SK-N-SH treated with all-trans-retinoic acid at 6 μM for 48 hours (cell line): ENCODE results near the gene SPATA12.
A peak's percentile ranks its signal among the peaks of the same experiment; 100 is the strongest.

Source experiments
- ATAC-seq: fragments of 200-7000 bp; cut with Tn5 transposase; 3 replicates; pipeline ENCODE4 v1.9.1; 2020; ENCODE audit warnings: mild to moderate bottlenecking, moderate library complexity
- ARNTL ChIP-seq: fragments of 450-650 bp; formaldehyde crosslinking; IDR thresholded peaks from 2 replicates; pipeline ENCODE4 v1.5.0; 2020; ENCODE audit warnings: low read depth, mild to moderate bottlenecking, moderate library complexity, borderline replicate concordance
- CSDC2 ChIP-seq: fragments of 250-450 bp; sonication (Bioruptor Pico); IDR thresholded peaks from 2 replicates; pipeline ENCODE4 v1.5.0; 2020; ENCODE audit warnings: mild to moderate bottlenecking, moderate library complexity
- ESRRG ChIP-seq: fragments of 250-450 bp; sonication (Bioruptor Pico); IDR thresholded peaks from 2 replicates; pipeline ENCODE4 v1.6.1; 2021; ENCODE audit warnings: mild to moderate bottlenecking
- GLIS3 ChIP-seq: fragments of 250-450 bp; sonication (Bioruptor Pico); IDR thresholded peaks from 2 replicates; pipeline ENCODE4 v1.5.0; 2020; ENCODE audit warnings: mild to moderate bottlenecking, moderate library complexity
- ISL1 ChIP-seq: fragments of 250-450 bp; sonication (Bioruptor Pico); IDR thresholded peaks from 2 replicates; pipeline ENCODE4 v2.1.2; 2022; ENCODE audit warnings: mild to moderate bottlenecking, moderate library complexity
- OSR1 ChIP-seq: fragments of 250-450 bp; sonication (Bioruptor Pico); IDR thresholded peaks from 2 replicates; pipeline ENCODE4 v1.8.0; 2022; ENCODE audit warnings: moderate library complexity, mild to moderate bottlenecking, inconsistent platforms
- RARB ChIP-seq: fragments of 250-450 bp; sonication (Bioruptor Pico); IDR thresholded peaks from 2 replicates; pipeline ENCODE4 v1.8.0; 2021; ENCODE audit warnings: mild to moderate bottlenecking, moderate library complexity
- SNAI2 ChIP-seq: fragments of 250-450 bp; sonication (Bioruptor Pico); IDR thresholded peaks from 2 replicates; pipeline ENCODE4 v1.5.0; 2020; ENCODE audit warnings: mild to moderate bottlenecking, moderate library complexity
- TCF4 ChIP-seq: fragments of 250-450 bp; sonication (Bioruptor Pico); IDR thresholded peaks from 2 replicates; pipeline ENCODE4 v1.8.0; 2021; ENCODE audit warnings: mild to moderate bottlenecking, moderate library complexity, borderline replicate concordance
- TOX ChIP-seq: fragments of 250-450 bp; sonication (Bioruptor Pico); IDR thresholded peaks from 2 replicates; pipeline ENCODE4 v1.8.0; 2021; ENCODE audit warnings: mild to moderate bottlenecking, moderate library complexity, borderline replicate concordance
- ZC3H10 ChIP-seq: fragments of 250-450 bp; sonication (Bioruptor Pico); IDR thresholded peaks from 2 replicates; pipeline ENCODE4 v1.5.1; 2021; ENCODE audit warnings: mild to moderate bottlenecking, moderate library complexity
- ZFP3 ChIP-seq: fragments of 250-450 bp; sonication (Bioruptor Pico); IDR thresholded peaks from 2 replicates; pipeline ENCODE4 v1.5.0; 2020; ENCODE audit warnings: mild to moderate bottlenecking, moderate library complexity
- ZNF565 ChIP-seq: fragments of 450-650 bp; formaldehyde crosslinking; conservative IDR thresholded peaks from 2 replicates; pipeline ENCODE4 v1.5.0; 2020; ENCODE audit warnings: low read depth, mild to moderate bottlenecking, moderate library complexity
- ZNF70 ChIP-seq: fragments of 450-650 bp; formaldehyde crosslinking; IDR thresholded peaks from 2 replicates; pipeline ENCODE4 v1.5.0; 2020; ENCODE audit warnings: mild to moderate bottlenecking, moderate library complexity
- ZNF8 ChIP-seq: fragments of 450-650 bp; formaldehyde crosslinking; IDR thresholded peaks from 2 replicates; pipeline ENCODE4 v1.5.0; 2020; ENCODE audit warnings: mild to moderate bottlenecking, moderate library complexity
- TF ChIP-seq, protein P1 (sequence below): fragments of 250-450 bp; sonication (Bioruptor Pico); IDR thresholded peaks from 2 replicates; pipeline ENCODE4 v1.5.0; 2020; ENCODE audit warnings: mild to moderate bottlenecking, moderate library complexity
- TF ChIP-seq, protein P2 (sequence below): fragments of 250-450 bp; sonication (Bioruptor Pico); IDR thresholded peaks from 2 replicates; pipeline ENCODE4 v1.5.1; 2021; ENCODE audit warnings: mild to moderate bottlenecking, moderate library complexity
- TF ChIP-seq, protein P3 (sequence below): fragments of 250-450 bp; sonication (Bioruptor Pico); IDR thresholded peaks from 2 replicates; pipeline ENCODE4 v1.8.0; 2021; ENCODE audit warnings: low read depth, mild to moderate bottlenecking, moderate library complexity, borderline replicate concordance
- TF ChIP-seq, protein P4 (sequence below): fragments of 250-450 bp; sonication (Bioruptor Pico); IDR thresholded peaks from 2 replicates; pipeline ENCODE4 v1.8.0; 2020; ENCODE audit warnings: mild to moderate bottlenecking, moderate library complexity, borderline replicate concordance

The SPATA12 gene

DNA sequence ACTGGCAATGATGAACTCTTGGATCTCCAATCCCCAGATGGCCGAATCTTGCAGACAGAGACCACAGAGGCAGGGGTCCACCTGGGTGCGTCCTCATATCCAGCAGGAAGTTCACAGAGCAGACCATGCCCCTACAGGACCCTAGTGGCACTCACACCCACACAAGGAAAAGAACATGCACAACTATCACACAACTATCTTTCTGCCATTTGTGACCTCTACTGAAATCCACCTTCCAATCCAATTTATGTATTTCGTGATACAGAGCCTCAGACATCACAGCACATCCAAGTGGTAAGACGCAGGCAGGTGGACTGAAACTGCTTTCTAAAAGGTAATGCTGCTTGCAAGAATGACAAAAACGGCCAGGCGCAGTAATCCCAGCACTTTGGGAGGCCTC is 44.6 kb upstream of the SPATA12 start:
- no peak for TF ChIP-seq SNAI2 (CRISPR knock-in tag)
- TF ChIP-seq ZNF8, result no peak
- TF ChIP-seq TOX (CRISPR knock-in tag), result no peak
- no peak for TF ChIP-seq ISL1
- TF ChIP-seq OSR1 (CRISPR knock-in tag), result no peak
- no peak for TF ChIP-seq ESRRG (CRISPR knock-in tag)
- TF ChIP-seq, protein P1, sequence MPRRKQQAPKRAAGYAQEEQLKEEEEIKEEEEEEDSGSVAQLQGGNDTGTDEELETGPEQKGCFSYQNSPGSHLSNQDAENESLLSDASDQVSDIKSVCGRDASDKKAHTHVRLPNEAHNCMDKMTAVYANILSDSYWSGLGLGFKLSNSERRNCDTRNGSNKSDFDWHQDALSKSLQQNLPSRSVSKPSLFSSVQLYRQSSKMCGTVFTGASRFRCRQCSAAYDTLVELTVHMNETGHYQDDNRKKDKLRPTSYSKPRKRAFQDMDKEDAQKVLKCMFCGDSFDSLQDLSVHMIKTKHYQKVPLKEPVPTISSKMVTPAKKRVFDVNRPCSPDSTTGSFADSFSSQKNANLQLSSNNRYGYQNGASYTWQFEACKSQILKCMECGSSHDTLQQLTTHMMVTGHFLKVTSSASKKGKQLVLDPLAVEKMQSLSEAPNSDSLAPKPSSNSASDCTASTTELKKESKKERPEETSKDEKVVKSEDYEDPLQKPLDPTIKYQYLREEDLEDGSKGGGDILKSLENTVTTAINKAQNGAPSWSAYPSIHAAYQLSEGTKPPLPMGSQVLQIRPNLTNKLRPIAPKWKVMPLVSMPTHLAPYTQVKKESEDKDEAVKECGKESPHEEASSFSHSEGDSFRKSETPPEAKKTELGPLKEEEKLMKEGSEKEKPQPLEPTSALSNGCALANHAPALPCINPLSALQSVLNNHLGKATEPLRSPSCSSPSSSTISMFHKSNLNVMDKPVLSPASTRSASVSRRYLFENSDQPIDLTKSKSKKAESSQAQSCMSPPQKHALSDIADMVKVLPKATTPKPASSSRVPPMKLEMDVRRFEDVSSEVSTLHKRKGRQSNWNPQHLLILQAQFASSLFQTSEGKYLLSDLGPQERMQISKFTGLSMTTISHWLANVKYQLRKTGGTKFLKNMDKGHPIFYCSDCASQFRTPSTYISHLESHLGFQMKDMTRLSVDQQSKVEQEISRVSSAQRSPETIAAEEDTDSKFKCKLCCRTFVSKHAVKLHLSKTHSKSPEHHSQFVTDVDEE (CRISPR knock-in tag), result no peak
- no peak for TF ChIP-seq TCF4 (CRISPR knock-in tag)
- TF ChIP-seq ZC3H10 (CRISPR knock-in tag), result no peak
- no peak for TF ChIP-seq ARNTL (CRISPR knock-in tag)
- TF ChIP-seq, protein P2, sequence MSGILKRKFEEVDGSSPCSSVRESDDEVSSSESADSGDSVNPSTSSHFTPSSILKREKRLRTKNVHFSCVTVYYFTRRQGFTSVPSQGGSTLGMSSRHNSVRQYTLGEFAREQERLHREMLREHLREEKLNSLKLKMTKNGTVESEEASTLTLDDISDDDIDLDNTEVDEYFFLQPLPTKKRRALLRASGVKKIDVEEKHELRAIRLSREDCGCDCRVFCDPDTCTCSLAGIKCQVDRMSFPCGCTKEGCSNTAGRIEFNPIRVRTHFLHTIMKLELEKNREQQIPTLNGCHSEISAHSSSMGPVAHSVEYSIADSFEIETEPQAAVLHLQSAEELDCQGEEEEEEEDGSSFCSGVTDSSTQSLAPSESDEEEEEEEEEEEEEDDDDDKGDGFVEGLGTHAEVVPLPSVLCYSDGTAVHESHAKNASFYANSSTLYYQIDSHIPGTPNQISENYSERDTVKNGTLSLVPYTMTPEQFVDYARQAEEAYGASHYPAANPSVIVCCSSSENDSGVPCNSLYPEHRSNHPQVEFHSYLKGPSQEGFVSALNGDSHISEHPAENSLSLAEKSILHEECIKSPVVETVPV (CRISPR knock-in tag), result no peak
- TF ChIP-seq CSDC2, result no peak
- no peak for TF ChIP-seq ZNF70
- no peak for ATAC-seq

DNA sequence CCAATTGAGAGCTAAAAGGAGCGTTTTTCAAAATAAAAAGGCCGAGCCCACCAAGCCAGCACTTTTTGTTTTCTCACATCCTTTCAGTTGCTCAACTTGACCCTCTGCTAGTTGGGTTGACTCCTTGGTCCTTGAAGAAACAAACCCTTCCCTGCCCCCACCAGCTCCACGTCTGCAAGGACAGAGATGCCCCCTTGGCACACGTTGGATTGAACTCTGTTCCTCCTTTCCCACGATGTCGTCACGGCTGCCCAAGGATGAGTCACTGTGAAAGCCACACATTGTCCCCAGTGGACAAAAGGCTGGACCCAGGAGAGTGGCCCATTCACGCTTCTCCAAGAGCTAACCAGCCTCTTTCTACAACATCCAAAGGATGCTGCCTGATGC is 43.0 kb upstream of the SPATA12 start:
- no peak for TF ChIP-seq ZNF565 (CRISPR knock-in tag)
- no peak for TF ChIP-seq ZFP3
- TF ChIP-seq, protein P1 (CRISPR knock-in tag), result no peak
- TF ChIP-seq, protein P2 (CRISPR knock-in tag), result no peak
- no peak for TF ChIP-seq GLIS3
- TF ChIP-seq, all 23 proteins: peak for 0
- ATAC-seq, result peak; percentile 26

DNA sequence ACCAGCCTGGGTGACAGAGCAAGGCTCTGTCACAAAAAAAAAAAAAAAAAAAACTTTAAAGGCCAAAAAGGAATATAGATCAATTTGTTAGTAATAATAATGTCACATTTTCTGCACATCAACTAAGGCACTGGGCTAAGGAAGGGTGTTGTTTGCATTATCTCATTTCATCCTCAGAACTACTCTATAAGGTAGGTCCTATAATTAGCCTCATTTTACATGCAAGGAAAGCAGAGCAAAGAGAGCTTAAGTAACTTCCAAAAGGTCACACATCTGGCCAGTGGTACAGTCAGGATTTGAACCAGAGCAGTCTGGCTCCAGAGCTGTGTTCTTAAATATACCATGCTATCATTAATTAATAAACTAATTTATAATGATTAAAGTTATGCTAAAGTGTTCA is 42.2 kb upstream of the SPATA12 start:
- TF ChIP-seq OSR1 (CRISPR knock-in tag) (no peak), RARB (CRISPR knock-in tag) (no peak), ZNF70 (no peak)
- TF ChIP-seq, protein P1 (CRISPR knock-in tag), result no peak
- no peak for ATAC-seq

DNA sequence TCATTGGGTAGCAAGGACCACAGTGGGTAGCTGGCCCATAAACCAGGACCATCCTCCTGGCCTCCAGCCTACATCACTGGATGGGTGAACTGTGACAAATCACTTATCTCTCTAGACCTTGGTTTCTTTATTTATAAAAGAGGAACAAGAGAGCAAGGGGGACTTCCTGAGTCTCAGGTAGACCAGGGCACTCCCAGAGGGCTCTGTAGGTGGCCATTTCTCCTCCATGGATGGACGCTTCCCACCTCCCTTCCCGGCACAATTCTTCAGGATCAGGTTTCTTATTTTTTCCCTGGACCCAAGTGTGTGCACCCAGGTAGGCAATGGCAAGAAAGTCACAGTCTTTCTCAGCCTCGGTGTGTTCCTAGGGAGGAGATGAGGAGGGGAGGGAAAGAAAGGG is 41.4 kb upstream of the SPATA12 start:
- no peak for TF ChIP-seq RARB (CRISPR knock-in tag)
- TF ChIP-seq OSR1 (CRISPR knock-in tag), result no peak
- no peak for TF ChIP-seq TCF4 (CRISPR knock-in tag)
- no peak for TF ChIP-seq ZC3H10 (CRISPR knock-in tag)
- TF ChIP-seq, protein P3, sequence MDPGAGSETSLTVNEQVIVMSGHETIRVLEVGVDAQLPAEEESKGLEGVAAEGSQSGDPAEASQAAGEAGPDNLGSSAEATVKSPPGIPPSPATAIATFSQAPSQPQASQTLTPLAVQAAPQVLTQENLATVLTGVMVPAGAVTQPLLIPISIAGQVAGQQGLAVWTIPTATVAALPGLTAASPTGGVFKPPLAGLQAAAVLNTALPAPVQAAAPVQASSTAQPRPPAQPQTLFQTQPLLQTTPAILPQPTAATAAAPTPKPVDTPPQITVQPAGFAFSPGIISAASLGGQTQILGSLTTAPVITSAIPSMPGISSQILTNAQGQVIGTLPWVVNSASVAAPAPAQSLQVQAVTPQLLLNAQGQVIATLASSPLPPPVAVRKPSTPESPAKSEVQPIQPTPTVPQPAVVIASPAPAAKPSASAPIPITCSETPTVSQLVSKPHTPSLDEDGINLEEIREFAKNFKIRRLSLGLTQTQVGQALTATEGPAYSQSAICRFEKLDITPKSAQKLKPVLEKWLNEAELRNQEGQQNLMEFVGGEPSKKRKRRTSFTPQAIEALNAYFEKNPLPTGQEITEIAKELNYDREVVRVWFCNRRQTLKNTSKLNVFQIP (CRISPR knock-in tag), result no peak
- TF ChIP-seq ARNTL (CRISPR knock-in tag), result no peak
- TF ChIP-seq, protein P4, sequence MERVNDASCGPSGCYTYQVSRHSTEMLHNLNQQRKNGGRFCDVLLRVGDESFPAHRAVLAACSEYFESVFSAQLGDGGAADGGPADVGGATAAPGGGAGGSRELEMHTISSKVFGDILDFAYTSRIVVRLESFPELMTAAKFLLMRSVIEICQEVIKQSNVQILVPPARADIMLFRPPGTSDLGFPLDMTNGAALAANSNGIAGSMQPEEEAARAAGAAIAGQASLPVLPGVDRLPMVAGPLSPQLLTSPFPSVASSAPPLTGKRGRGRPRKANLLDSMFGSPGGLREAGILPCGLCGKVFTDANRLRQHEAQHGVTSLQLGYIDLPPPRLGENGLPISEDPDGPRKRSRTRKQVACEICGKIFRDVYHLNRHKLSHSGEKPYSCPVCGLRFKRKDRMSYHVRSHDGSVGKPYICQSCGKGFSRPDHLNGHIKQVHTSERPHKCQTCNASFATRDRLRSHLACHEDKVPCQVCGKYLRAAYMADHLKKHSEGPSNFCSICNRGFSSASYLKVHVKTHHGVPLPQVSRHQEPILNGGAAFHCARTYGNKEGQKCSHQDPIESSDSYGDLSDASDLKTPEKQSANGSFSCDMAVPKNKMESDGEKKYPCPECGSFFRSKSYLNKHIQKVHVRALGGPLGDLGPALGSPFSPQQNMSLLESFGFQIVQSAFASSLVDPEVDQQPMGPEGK (CRISPR knock-in tag), result no peak
- ATAC-seq, result no peak
